Measurements from ENCODE around the gene GALNT10. TPM values are rescaled to one million over a fixed set of nuclear protein-coding genes. Genes with fewer than 3 reads are reported as not detected.
A peak's percentile ranks its signal among the peaks of the same experiment; 100 is the strongest.

The GALNT10 gene
- total RNA-seq, 1 donor from 2014 or later, result 4.8 TPM

DNA sequence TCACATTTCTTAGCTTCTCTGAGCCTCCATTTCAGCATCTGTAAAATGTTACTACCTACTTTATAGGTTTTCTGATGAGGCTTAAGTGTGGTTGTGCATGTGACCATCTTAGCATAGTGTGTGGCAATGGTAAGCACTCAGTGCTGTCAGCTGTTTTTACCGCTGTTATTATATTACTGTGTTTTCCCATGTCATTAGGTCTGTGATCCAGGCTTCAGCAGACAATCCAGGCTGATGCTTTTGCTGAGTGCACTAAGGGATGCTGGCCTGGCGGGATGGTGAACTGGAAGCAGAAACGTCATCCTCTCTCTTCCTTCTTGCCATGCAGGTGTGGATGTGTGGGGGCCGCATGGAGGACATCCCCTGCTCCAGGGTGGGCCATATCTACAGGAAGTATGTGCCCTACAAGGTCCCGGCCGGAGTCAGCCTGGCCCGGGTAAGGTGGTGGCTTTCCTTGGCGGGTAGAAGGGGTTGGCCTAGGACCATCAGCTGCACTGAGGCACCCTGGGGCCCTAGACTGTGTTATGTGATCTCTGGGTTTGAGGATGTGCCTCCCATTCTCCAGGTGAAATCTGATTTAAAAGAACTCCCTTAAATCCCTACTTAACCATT is 213.3 kb downstream of the GALNT10 start:
- Mint-ChIP-seq H3K36me3 (ENCODE audit: unreplicated experiment) (no peaks in the 10 kb centered on the region), H3K27me3 (ENCODE audit: unreplicated experiment) (peaks cover 3% of the 10 kb centered on the region), H3K27ac (ENCODE audit: unreplicated experiment) (no peak overlapping the region), H3K9me3 (ENCODE audit: unreplicated experiment) (peaks cover 2% of the 10 kb centered on the region), H3K4me1 (ENCODE audit: low read depth, unreplicated experiment) (peaks cover 17% of the 10 kb centered on the region), H3K4me3 (ENCODE audit: unreplicated experiment) (no peak overlapping the region)
- TF ChIP-seq, protein P1, sequence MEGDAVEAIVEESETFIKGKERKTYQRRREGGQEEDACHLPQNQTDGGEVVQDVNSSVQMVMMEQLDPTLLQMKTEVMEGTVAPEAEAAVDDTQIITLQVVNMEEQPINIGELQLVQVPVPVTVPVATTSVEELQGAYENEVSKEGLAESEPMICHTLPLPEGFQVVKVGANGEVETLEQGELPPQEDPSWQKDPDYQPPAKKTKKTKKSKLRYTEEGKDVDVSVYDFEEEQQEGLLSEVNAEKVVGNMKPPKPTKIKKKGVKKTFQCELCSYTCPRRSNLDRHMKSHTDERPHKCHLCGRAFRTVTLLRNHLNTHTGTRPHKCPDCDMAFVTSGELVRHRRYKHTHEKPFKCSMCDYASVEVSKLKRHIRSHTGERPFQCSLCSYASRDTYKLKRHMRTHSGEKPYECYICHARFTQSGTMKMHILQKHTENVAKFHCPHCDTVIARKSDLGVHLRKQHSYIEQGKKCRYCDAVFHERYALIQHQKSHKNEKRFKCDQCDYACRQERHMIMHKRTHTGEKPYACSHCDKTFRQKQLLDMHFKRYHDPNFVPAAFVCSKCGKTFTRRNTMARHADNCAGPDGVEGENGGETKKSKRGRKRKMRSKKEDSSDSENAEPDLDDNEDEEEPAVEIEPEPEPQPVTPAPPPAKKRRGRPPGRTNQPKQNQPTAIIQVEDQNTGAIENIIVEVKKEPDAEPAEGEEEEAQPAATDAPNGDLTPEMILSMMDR (IDR thresholded peaks at IDR 0.05; ENCODE audit: partially characterized antibody, unreplicated experiment), result no peak
- no peak for DNase-seq

DNA sequence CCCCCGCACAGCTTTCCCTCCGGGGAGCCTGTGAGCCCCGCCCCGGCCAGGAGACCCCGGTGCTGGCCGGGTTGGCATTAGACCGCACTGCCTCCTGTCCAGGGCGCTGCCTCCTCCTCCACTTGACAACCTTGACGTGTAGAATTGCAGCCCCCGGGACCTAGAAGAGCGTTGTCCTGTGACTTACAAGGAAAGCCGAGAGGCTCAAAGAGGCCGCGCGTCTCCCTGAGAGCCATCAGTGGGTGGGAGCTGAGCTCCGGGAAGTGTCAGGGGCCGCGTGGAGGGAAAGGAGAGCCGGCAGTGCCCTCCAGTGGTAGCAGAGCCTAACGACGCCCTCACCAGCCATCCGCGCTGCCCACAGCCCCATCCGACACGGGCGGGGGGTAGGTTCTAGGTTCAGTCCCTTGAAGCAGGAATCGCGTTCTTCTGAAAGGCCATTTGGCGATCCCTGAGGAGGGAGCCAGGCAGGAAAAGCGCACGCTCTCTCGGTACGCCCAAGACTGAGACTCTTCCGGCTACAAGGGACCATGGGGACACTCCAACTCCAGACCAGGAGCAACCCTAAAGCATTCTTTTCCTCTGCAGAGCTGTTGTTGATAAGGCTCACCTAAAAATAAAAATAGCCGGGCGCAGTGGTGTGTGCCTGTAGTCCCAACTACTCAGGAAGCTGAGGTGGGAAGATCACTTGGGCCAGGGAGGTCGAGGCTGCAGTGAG is 214.7 kb downstream of the GALNT10 start:
- peaks cover 16% of the 10 kb centered on the region for H3K4me1 Mint-ChIP-seq (ENCODE audit: low read depth, unreplicated experiment)
- no peak overlapping the region for H3K27ac Mint-ChIP-seq (ENCODE audit: unreplicated experiment)
- peaks cover 3% of the 10 kb centered on the region for H3K27me3 Mint-ChIP-seq (ENCODE audit: unreplicated experiment)
- H3K4me3 Mint-ChIP-seq (ENCODE audit: unreplicated experiment), result peak overlapping the region; percentile 50
- H3K9me3 Mint-ChIP-seq (ENCODE audit: unreplicated experiment), result peaks cover 3% of the 10 kb centered on the region
- TF ChIP-seq, protein P1 (IDR thresholded peaks at IDR 0.05; ENCODE audit: partially characterized antibody, unreplicated experiment), result peak; percentile 80
- no peaks in the 10 kb centered on the region for H3K36me3 Mint-ChIP-seq (ENCODE audit: unreplicated experiment)
- DNase-seq, result peak; percentile 89

DNA sequence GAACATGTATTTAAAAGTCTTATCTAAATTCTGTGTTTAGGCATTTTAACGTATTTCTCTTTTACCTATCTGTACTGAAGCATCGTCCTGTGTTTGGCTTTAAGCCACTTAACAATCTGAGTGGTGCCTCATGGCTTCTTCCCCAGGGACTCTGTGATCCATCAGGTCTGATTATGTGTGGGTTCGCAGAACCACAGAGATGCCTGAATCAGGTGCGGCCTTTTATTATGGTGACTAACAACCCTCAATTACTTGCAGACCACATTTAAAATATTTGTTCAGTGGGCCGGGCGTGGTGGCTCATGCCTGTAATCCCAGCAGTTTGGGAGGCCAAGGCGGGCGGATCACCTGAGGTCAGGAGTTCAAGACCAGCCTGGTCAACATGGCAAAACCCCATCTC is 215.7 kb downstream of the GALNT10 start:
- no peak for DNase-seq
- H3K4me3 Mint-ChIP-seq (ENCODE audit: unreplicated experiment), result no peak overlapping the region
- peaks cover 7% of the 10 kb centered on the region for H3K4me1 Mint-ChIP-seq (ENCODE audit: low read depth, unreplicated experiment)
- H3K9me3 Mint-ChIP-seq (ENCODE audit: unreplicated experiment), result peaks cover 4% of the 10 kb centered on the region
- peaks cover 3% of the 10 kb centered on the region for H3K27me3 Mint-ChIP-seq (ENCODE audit: unreplicated experiment)
- H3K36me3 Mint-ChIP-seq (ENCODE audit: unreplicated experiment), result no peaks in the 10 kb centered on the region
- TF ChIP-seq, protein P1 (IDR thresholded peaks at IDR 0.05; ENCODE audit: partially characterized antibody, unreplicated experiment), result no peak
- no peak overlapping the region for H3K27ac Mint-ChIP-seq (ENCODE audit: unreplicated experiment)

DNA sequence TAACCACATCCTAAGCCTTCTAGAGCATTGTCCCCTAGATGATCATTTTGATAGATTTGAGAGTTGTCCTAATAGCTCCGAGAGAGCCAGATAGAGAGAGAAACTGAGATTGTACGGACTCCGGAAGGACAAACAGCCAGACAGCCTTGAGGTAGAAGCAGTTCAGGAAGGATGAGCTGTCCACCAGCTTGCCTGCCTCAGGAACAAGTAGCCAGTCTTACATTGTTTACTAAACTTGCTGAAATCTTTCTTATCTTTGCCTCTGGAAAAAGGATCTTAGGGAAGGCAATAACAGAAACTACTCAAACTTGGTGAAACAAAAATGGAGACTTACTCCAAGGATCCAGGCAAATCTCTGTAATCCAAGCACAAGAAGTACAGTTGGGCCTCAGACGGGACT is 216.3 kb downstream of the GALNT10 start:
- TF ChIP-seq, protein P1 (IDR thresholded peaks at IDR 0.05; ENCODE audit: partially characterized antibody, unreplicated experiment), result no peak
- H3K27ac Mint-ChIP-seq (ENCODE audit: unreplicated experiment), result no peak overlapping the region
- peaks cover 3% of the 10 kb centered on the region for H3K27me3 Mint-ChIP-seq (ENCODE audit: unreplicated experiment)
- DNase-seq, result no peak
- peaks cover 4% of the 10 kb centered on the region for H3K9me3 Mint-ChIP-seq (ENCODE audit: unreplicated experiment)
- H3K36me3 Mint-ChIP-seq (ENCODE audit: unreplicated experiment), result no peaks in the 10 kb centered on the region
- H3K4me1 Mint-ChIP-seq (ENCODE audit: low read depth, unreplicated experiment), result peaks cover 1% of the 10 kb centered on the region
- H3K4me3 Mint-ChIP-seq (ENCODE audit: unreplicated experiment), result no peak overlapping the region

DNA sequence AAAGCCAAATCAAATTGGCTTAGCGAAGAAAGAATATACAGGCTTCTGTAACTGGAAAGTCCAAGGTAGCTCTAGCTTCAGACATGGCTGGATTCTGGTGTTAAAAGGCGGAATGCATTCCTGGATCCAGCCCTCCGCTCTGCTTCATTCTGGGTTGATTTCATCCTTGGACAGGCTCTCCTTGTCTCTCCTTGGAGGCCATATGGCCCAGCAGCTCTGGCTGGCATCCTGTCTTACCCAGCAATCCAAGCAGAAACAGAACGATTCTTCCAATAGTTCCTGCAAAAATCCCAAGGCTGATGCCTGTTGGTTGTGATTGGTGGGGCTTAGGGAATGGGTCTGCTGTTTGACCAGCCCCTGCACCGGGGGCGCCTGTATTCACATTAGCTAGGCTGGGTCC is 218.3 kb downstream of the GALNT10 start:
- Mint-ChIP-seq H3K27me3 (ENCODE audit: unreplicated experiment) (no peaks in the 10 kb centered on the region), H3K36me3 (ENCODE audit: unreplicated experiment) (no peaks in the 10 kb centered on the region), H3K27ac (ENCODE audit: unreplicated experiment) (no peak overlapping the region), H3K4me3 (ENCODE audit: unreplicated experiment) (no peak overlapping the region), H3K4me1 (ENCODE audit: low read depth, unreplicated experiment) (peaks cover 5% of the 10 kb centered on the region), H3K9me3 (ENCODE audit: unreplicated experiment) (peaks cover 4% of the 10 kb centered on the region)
- DNase-seq, result no peak
- TF ChIP-seq, protein P1 (IDR thresholded peaks at IDR 0.05; ENCODE audit: partially characterized antibody, unreplicated experiment), result no peak
